H1 (cell line): ENCODE data around the gene SNTG2. TPM values are rescaled to one million over a fixed set of nuclear protein-coding genes. Genes with fewer than 3 reads are reported as not detected.

Source experiments
- BACH1 ChIP-seq: IDR thresholded peaks from 2 replicates; pipeline ENCODE4 v1.6.1; 2012; ENCODE audit warnings: low read length, improper control_type of control experiment
- BCL11A ChIP-seq, 2 experiments: IDR thresholded peaks; one replicate each; pipeline ENCODE4 v1.6.1; 2011; ENCODE audit warnings: low read depth in 2 of 2, low read length in 2 of 2, mild to moderate bottlenecking in 2 of 2
- CHD1 ChIP-seq: IDR thresholded peaks from 2 replicates; pipeline ENCODE4 v1.6.1; 2012; ENCODE audit warnings: low read depth, low read length, improper control_type of control experiment
- CHD7 ChIP-seq: fragments of 300-600 bp; sonication (generic); IDR thresholded peaks from 2 replicates; pipeline ENCODE4 v1.7.1; 2012; ENCODE audit warnings: low read length, moderate library complexity, mild to moderate bottlenecking, inconsistent platforms; ENCODE audit not compliant: insufficient replicate concordance
- FOSL1 ChIP-seq: IDR thresholded peaks from 2 replicates; pipeline ENCODE4 v1.6.1; 2011; ENCODE audit warnings: mild to moderate bottlenecking, low read depth, low read length, moderate library complexity; ENCODE audit not compliant: insufficient read depth
- JUN ChIP-seq: IDR thresholded peaks from 2 replicates; pipeline ENCODE4 v1.6.1; 2011; ENCODE audit warnings: low read depth, mild to moderate bottlenecking, improper control_type of control experiment, low read length
- KDM1A ChIP-seq: fragments of 200-600, 300-600 bp; sonication (generic); IDR thresholded peaks from 2 replicates; pipeline ENCODE4 v1.7.1; 2016; ENCODE audit warnings: mild to moderate bottlenecking, low read length, borderline replicate concordance
- KDM4A ChIP-seq: IDR thresholded peaks from one replicate; pipeline ENCODE4 v1.7.1; 2012; ENCODE audit warnings: low read depth, mild to moderate bottlenecking, moderate library complexity, low read length, inconsistent platforms; ENCODE audit not compliant: severe bottlenecking
- RBBP5 ChIP-seq: IDR thresholded peaks from 2 replicates; pipeline ENCODE4 v1.7.1; 2012; ENCODE audit warnings: low read depth, mild to moderate bottlenecking, inconsistent platforms, low read length, moderate library complexity, borderline replicate concordance
- TCF12 ChIP-seq: IDR thresholded peaks from 2 replicates; pipeline ENCODE4 v1.6.1; 2011; ENCODE audit warnings: low read depth, mild to moderate bottlenecking, low read length
- polyA plus RNA-seq, 7 experiments: library from polyadenylated mRNA; depleted of rRNA in 3 of 7; stranded (reverse) in 5 of 7; unstranded in 2 of 7; fragments of >200 nt in 5 of 7; fragments of 200-250 nt in 2 of 7; gene quantifications; 1 replicate in 5 of 7; 2 replicates in 1 of 7; 4 replicates in 1 of 7; pipeline versions ENCODE4 v1.2.1 to v1.2.3, GENCODE V29; 2011 to 2013; ENCODE audit warnings: missing spikeins in 2 of 7, mixed read lengths in 2 of 7
- total RNA-seq: library from RNA; stranded (reverse); fragmentation: NEBNext Ultra II Directional; extraction: Animal tissue kit (Norgen Biotek cat#: 25700); gene quantifications from 2 replicates; pipeline ENCODE4 v1.2.1, GENCODE V29; 2021
- TF ChIP-seq, protein P1 (sequence below): IDR thresholded peaks from 2 replicates; pipeline ENCODE4 v1.6.1; 2011; ENCODE audit warnings: low read length, improper control_type of control experiment

SNTG2 gene
- total and polyA plus RNA-seq, 2 of the 8 experiments (the other 6 are each of a cell fraction or from before 2014, with no cell fraction given) = 6.6 to 18.1 TPM

GRCh38 chr2:926896-927295 lies 23.8 kb upstream of the SNTG2 start (continued):
- no peak for TF ChIP-seq CHD7
- TF ChIP-seq CHD1 = no peak
- no peak for TF ChIP-seq KDM1A
- TF ChIP-seq RBBP5 = no peak
- no peak for TF ChIP-seq JUN
- no peak for TF ChIP-seq BACH1
- TF ChIP-seq, protein P1, sequence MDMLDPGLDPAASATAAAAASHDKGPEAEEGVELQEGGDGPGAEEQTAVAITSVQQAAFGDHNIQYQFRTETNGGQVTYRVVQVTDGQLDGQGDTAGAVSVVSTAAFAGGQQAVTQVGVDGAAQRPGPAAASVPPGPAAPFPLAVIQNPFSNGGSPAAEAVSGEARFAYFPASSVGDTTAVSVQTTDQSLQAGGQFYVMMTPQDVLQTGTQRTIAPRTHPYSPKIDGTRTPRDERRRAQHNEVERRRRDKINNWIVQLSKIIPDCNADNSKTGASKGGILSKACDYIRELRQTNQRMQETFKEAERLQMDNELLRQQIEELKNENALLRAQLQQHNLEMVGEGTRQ = no peak
- no peak for TF ChIP-seq BCL11A (IDR thresholded peaks at IDR 0.05; ENCODE audit: low read depth in 2 of 2, low read length in 2 of 2)
- TF ChIP-seq KDM4A = no peak
- no peak for TF ChIP-seq FOSL1
- no peak for TF ChIP-seq TCF12
